NCI-H2171 (cell line): ENCODE results near the gene OSBPL5.

Source experiments
- DNase-seq: peaks from one replicate; lab custom pipeline; 2025; lab: John Stamatoyannopoulos, UW

The OSBPL5 gene

DNA sequence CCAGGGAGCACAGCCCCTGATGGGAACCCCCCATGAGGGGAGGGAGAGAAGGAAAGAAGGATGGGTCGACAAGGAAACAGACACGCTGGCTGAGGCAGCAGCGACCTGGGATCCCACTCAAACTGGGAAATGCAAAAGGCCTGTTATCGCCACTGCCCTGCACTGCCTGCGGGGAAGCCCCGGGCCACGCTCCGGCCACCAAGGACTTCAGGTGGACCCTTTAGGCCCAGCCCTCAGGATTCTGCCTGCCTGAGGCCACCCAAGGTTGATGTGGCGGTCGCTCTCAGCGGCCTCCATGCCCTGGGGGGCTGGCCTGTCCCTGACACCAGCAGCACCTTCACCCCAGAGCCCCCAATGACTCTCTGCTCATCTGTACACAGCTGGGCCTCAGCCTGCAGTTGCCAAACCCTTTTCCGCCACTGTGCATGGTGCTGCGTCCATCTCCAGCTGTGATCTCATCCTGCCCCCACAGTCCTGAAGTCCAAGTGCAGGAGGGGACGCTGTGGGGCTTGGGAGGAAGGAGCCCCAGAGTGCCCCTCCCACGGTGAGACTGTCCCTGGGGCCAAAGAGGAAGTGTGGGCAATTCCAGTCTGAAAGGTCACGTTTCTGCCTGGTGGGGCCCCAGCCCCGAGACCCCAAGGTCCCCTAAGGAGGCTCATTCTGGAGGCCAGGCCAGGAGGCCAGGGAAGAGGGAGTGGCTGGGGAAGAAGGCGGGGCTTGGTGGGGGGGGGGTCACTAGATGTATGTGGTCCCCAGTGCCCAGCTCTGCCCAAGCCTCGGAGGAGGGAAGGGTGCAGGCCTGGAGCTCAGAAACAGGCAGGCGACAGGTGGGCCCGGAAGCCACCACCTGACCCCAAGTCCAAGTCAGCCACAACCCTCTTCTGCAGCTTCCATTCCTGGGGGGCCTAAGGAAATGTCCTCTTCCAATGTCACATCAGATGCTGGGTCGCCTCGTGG, 31.6 kb downstream of the OSBPL5 start:
- no peak for DNase-seq

DNA sequence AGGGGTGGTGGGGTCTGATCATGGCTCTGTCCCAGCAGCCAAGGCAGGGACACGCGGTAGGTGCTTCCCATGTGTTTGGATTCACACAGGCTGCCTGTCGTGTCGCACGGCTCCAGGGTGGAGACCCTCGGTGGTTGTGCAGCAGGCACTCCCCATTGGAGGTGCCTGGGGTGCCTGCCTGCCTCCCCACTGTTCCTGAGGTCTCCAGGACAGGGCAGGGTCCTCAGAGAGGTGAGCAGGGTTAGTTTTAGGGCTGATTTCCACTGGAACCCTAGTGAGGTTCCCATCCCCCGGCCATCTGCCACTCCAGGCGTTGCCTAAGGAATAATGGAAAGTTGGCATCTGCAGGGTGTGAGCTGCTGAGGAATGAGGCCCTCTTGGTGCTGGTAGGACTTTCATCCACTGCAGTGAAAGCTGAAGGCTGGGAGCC, 32.3 kb downstream of the OSBPL5 start:
- DNase-seq, result no peak

DNA sequence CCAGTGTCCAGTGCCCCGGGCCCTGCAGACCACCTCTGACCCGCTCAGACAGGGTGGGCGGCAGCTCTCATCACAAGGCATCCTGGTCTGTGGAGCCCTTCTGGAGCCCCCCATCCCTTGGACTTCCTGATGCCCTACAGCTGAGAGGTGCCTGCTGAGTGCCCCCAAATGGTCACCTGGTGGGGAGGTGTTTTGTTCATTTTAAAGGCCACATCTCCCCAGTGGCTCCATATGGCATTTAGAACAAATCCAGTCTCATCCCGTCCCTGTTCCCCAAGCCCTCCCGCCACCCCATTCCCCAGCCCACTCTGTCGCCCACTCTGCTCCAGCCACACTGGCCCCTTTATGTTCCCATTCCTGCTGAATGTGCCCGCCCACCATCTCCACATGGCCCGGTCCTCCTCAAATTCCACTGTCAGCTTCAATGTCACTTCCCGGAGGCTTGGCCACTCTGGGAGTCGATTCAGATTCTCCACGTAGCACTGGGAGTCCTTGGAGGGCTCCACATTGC, 32.8 kb downstream of the OSBPL5 start:
- DNase-seq, result no peak

DNA sequence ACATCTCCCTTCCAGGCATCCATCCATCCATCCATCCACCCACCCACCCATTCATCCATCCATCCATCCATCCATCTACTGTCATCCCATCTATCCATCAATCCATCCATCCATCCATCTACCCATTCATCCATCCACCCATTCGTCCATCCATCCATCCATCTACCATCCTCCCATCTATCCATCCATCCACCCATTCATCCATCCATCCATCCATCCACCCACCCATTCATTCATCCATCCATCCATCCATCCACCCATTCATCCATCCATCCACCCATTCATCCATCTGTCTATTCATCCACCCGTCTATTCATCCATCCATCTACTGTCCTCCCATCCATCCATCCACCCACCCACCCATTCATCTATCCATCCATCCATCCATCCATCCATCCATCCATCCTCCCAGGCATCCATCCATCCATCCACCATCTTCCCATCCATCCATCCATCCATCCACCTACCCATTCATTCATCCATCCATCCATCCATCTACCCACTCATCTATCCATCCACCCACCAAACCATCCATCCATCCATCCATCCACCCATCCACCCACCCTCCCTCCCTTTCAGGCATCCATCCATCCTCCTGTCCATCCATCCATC, 33.7 kb downstream of the OSBPL5 start:
- no peak for DNase-seq

DNA sequence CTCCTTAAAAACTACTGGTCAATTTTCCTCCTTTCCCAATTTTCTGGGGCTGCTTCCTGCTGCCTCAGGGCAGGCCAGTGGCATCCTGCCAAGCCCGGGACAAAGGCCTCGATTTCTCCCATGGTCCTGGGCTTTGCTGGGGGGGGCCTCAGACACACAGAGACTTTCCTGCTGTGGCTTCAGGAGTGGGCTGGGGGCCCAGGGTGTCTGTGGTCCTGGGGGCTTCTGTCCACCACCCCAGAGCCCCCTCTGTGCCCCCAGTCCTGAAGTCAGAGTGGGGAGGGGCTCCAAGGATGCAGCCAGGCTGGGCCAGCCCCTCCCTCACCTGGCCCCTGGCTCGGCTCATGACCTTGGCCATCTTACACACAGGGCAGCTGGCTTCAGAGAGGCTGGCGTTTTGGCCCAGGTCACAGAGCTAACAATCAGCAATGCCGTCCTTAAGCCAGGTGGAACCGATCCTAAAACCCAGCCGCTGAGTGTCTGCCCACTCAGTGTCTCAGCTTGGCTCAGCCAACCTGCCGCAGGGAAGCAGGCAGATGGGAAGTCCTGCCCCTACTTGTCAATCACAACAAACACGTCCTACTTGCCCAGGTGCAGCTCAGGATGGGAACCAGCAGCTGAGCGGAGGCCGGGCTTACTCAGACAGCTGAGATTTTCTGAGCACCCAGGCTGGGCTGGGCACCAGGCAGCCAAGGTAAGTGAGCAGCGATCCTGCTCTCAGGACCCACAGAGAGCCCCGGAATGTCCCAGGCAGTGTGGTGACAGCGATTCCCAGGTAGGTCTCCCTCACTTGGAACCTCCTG, 34.6 kb downstream of the OSBPL5 start:
- DNase-seq, result peak; percentile 34

DNA sequence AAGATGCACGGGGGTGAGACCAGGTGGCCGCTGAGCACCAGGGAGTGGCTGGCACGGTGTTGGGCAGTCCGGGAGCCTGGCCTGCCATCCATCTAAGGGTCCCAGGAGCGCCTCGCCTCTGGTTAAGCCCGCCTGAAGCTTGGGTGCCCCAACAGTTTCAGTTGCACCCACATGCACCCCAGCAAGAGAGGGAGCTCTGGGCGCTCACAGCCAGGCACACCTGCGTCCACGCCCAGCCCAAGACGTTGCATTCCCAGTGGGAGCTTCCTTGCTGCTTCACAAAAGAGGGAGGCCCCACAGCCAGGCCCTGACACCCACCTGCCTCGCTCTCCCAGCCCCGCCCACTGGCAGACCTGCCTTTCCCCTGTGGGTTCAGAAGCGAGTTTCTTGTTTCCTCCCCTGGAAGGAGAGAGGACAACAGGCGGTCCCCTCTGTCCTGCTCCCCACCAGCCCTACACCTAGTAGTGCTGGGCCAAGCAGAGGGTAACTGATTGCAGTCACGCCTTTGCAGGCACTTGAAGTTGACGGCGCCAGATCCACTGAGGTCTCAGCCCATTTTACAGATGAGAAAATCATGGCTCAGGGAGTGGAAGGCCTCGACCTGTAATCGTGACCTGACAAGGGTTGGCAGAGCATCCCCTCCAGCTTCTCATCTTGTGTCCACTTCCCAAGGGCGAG, 35.4 kb downstream of the OSBPL5 start:
- no peak for DNase-seq

DNA sequence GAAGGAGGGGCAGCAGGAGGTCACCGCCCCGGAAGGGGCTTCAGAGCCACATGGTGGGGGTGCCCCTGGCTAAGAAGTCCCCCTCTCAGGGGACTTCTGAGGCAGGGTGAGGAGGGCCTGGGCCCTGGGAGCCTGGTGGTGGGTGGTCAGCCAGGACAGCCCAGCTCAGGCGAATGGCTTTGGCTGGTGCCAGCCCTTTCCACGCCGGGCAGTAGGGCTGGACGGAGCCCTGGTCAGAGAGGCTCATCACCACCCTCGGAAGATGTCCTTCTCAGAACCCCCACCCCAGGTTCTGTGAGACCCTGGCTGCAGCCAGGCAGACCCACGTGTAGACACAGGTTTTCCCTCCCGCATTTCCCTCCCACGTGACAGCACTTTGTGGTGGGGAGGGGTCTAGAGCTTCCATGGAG, 35.9 kb downstream of the OSBPL5 start:
- no peak for DNase-seq

DNA sequence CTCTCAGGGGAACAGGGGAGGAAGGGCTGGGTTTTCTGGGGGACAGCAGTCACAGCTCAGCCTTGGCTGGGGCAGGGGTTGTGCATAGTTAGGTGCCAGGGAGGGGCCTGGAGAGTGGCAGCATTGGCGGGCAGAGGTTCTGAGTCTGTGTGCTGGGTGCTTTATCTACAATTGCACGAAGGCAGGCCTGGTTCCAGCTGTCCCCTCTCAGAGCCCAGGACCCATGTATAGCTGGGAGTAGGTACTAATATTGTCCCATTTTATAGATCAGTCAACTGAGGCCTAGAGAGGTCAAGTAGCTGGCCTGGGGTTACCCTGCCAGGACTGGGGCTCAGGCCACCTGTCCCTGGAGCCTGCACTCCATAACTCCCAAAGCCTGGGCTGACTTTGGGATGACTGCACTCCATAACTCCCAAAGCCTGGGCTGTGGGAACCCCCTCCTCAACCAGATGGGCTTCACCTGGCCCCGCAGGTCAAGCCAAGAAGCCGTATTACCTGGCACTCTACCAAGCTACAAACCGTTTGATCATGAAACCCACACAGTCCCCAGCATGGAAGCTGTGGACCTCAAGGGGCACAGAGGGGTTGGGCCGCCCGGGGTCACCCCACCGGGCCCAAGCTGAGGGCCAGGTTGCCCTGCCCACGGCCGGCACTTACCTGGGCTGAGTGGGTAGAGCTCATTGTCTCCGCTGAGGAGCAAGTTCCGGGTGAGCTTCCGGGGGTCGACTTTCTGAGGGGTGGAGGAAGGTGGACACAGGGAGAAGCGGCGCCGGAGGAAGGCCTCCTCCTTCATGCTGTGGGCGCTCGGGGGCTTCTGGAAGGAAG, 36.5 kb downstream of the OSBPL5 start:
- no peak for DNase-seq

DNA sequence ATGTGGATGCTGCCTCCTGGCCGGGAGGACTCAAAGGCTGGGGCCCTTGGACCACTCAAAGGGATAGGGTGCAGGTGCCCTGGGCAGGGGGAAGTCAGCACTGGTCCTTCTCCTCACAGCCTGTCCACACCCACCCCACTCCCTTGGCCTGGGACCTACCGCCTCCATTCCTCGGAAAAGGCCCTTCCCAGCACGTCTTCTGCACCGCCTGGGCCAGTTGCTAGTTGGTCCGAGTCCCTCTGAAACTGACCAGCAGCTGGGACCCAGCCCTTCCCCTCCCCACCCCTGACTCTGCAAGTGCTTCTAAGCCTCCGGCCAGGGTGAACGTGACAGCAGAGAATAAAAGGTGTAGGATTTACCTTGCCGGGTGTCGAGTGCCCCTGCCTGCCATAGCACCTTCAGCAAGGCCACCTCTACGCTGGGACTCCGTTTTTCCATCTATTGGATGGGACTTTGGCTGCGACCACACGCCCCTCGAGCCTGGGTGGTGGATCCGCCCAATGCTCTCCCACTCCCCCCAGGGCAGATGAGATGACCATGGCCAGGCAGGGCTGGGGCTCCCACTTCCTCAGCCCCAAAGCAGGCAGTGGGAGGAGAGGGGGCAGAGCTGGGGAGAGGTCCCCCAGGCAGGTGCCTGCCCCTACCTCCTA, 37.3 kb downstream of the OSBPL5 start:
- DNase-seq, result no peak

DNA sequence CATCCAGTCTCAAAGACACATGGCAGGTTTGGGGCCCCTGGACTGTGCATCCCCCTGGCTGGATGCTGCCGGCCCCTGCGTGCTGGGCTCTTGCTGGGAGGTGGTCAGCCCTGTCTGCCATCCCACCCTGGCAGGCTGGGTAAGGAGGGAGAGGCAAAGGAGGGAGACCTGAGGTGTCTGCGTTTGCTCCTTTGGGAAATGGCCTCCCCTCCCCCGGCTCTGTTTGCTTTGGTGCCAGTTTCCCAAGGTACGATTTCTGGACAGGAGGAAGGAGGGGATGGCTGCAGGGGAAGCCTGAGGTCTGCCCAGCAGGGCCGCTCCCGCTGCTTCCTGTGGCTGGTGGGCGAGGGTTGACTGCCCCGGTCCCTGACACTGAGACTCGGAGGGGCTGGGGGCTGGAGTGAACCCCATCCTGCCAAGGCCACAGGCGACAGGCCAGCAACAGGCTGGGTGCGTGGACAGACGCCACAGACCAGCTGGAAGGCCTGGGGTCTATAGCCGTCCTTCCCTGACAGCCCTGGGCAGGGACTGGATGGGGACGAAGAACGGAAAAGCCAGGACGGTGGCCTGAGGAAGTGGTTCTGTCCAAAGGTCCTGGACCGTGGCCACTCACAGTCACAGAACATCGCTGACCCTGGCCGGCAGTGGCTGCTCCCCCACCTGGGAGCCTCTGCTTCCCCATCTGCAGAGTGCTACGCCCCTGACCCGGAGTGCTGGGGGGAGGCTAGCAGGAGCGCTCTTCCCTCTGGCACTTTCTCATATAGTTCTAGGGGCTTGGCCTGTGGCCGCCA, 38.0 kb downstream of the OSBPL5 start:
- no peak for DNase-seq

DNA sequence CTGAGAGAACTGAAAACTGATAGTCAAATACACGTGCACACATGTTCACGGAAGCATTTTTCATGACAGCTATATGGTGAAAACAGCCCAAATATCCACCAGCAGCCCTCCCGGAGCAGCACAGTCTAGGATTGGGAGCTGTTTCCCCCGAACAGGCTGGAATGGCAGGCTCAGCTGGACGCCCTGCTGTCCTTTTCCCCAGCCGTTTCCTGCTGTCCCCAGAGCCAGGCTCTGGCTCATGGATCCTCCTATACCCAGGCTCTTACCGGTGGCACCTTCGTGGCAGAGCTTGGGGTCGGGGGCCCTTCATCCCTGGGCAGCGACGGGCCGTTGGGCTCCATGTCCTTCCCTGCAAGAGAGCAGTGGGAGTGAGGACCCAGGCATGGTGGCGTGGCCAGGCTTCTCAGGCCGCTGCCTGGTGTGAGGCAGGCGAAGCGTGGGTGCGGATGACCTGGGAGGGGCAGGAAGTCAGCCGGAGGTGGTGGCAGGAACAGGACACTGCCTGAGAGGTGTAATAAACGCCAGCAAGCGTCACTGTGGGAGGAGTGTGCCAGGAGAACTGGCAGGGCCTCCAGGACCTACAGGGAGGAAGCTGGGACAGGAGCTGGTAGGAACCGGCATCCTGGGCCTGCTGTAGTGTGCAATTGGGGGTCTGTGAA, 38.8 kb downstream of the OSBPL5 start:
- DNase-seq, result no peak

DNA sequence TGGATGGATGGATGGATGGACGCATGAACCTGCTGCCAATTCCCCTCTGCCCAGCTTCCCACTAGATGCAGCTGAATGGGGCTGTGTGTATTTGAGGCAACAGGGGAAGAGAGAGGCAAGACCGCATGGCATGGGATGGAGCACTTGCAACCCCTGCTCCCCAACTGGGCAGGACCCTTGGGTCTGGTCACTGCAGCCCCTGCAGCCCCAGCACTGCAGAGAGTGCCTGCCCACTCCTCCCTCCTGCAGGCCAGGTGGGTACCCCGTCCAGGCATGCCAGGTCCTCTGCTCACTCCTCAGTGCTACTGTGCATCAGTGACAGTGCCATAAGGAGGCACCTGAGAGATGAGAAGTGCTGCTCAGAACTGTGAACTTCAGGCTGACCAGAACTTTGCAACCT, 40.3 kb downstream of the OSBPL5 start:
- DNase-seq, result no peak

DNA sequence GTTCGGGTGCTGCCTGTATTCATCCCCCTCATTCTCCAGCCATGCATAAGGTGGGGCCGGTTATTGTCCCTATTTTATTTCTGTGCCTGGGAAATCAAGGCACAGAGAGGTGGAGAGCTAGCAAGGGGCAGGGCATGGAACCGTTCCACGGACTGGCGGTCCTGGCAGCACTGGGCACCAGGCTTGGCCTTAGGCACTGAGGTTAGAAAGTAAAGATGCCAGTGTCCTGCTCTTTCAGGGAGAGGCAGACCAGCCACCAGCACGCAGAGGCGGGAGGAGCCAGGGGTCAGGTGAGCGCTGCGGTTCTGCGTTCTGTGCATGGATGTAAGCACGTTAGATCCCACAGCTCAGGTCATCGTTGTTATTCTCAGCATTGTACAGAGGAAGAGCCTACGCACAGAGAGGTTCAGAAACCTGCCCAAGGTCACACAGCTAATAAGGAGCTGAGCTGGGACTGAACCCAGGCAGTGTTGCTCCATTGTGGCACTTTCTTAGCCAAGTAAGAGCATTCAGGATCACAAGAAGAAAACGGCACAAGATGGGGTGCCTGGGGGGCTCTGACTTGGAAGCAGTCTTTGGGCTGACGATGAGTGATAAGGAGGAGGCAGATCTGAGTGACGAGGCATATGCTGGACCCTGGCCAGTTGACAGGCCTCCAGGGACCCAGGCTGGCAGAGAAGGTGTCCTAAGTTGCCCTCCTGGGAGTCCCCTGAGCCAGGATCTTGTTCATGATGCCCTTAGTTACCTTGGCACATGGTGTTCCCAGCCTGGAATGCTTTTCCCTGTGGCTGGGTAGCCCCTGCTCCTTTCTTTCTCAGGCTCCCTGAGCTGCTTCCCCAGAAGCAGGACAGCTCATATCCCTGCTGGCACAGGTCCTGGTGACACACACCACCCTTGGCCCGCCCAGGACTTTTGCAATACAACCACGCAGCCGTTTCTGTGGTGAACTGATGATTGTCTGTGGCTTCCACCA, 41.1 kb downstream of the OSBPL5 start:
- no peak for DNase-seq

DNA sequence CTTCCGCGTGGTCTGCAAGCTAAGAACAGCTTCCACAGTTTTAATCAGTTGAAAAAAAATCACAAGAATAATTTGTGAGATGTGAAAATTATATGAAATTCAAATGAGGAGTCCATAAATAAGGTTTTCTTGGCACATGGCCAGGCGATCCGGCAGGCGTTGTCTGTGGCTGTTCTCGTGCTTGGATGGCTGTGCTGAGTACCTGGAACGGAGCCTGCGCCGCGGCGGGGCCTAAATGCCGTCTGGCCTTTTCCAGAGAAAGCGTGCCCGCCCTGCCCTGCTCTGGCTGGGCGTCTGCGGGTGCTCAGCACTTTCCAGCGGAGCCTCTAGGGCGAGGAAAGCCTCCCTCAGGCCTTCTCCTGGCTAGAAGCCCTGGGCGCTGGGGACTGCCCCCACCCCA, 41.8 kb downstream of the OSBPL5 start:
- DNase-seq, result peak; percentile 41

DNA sequence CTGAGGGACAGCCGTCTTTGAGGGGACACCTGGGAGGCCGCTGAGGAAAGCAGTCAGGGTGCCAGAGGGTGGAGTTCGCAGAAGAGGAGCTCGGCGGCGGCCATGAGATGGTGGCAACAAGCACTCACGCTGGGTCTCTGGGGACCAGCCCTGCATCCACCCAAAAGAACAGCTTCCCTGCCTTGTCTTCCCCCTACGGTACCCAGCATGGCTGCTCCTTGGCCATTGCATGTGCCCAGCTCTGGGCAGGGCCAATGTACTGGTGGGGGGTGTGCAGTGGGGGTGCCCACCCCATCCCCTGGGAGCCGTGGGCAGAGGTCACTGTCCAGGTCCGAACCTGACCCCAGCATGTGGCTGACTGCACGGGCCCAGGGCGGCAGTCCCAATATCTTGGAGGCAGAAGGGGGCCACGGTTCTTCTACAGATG, 42.3 kb downstream of the OSBPL5 start:
- no peak for DNase-seq

DNA sequence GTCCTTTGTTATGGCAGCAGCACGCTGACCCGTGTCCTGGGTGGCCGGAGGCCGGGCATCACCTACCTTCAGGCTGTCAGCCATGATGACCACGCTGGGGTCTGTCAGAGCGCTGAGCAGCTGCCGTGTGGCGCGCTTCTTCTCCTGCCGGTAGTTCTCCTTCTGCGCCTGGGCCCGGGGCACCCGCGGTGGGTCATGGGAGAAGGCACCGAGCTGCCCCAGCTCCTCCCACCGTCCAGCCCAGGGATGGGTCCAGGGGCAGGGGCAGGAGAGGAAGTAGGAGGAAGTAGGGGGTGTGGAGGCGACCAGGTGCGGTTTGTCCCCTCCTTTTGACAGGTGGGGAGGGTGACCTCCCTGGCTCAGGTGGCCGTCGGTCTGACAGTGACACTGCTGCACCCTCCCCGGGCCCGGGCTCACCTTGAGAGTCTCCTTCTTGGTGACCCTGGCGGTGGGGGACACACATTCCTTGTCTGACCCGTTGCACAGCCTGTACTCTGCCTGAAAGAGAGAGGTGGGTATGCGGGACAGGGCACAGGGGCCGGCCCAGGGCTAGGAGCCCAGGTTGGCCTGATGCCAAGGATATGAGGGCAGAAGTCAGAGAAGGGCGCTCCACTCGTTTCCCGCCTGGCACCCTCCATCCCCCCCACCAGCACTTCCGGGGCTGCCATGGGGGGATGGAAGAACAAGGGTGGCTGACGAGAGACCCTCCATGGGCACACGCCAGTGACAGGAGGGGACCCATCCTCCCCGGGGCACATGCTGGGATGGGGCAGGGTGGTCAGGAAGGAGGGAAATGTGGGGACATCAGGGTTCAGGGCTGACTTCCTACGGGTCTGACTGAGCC, 43.0 kb downstream of the OSBPL5 start:
- DNase-seq, result no peak

DNA sequence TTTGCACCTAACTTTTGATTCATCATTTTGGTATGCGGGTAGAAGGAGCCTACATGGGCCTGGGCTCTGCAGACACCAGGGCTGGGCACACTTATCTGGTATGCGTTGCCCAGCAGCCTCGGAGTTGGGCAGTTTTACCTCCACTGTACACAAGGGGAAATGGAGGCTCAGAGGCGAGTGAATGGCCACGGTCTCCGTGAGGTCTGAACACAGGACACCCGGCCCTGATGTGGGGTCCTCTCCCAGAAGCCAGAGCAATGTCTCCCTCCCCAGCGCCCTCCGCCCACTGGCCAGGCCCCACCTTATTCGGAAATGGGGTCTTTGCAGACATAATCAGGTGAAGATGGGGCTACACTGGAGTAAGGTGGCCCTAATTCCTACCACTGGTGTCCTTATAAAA, 43.7 kb downstream of the OSBPL5 start:
- DNase-seq, result no peak
